Measurements from ENCODE around the gene DUSP1. TPM values are rescaled to one million over a fixed set of nuclear protein-coding genes. Genes with fewer than 3 reads are reported as not detected.

Gene DUSP1
- total and polyA plus RNA-seq, 9 of the 15 experiments (the other 6 are each of a cell fraction or from before 2014, with no cell fraction given) = 2.1 to 14.2 (median 8.5) TPM

GRCh38 chr5:172817664-172818063 is 46.7 kb upstream of the DUSP1 start:
- Histone ChIP-seq H3K9ac (ENCODE audit: insufficient read depth in 1 of 2, low read depth in 2 of 2, low read length in 2 of 2) (peak overlapping the region in 1 of 2 experiments; percentile 13; a peak in 1 of 4 replicates), H3K36me3 (ENCODE audit: control insufficient read depth, insufficient read depth, low read length) (no peaks in the 10 kb centered on the region), H3K27me3 (ENCODE audit: control insufficient read depth in 2 of 2, insufficient read depth in 2 of 2, low read length in 2 of 2) (no peaks in the 10 kb centered on the region), H4K20me1 (replicated peaks; ENCODE audit: control insufficient read depth, insufficient read depth, low read length) (no peaks in the 10 kb centered on the region), H3K27ac (ENCODE audit: extremely low read depth, low read depth, low read length) (no peak overlapping the region), H3K4me2 (ENCODE audit: insufficient read depth, low read length) (no peak overlapping the region), H2AFZ (ENCODE audit: low read depth, low read length) (no peak overlapping the region), H3K4me3 (no peak overlapping the region), H3K79me2 (ENCODE audit: control insufficient read depth, insufficient read depth, low read length) (no peaks in the 10 kb centered on the region), H3K4me1 (replicated peaks in 1 of 2; ENCODE audit: control insufficient read depth in 2 of 2, insufficient read depth in 2 of 2, low read length in 2 of 2) (peaks cover 6 to 23% of the 10 kb centered on the region in 2 experiments; a peak in 4 of 5 replicates), H3K9me3 (replicated peaks; ENCODE audit: control insufficient read depth, insufficient read depth, low read depth, low read length) (no peaks in the 10 kb centered on the region), H3K9me1 (ENCODE audit: control insufficient read depth, insufficient read depth, low read length) (no peaks in the 10 kb centered on the region)
- CTCF ChIA-PET (ENCODE audit: low intra/inter-chr PET ratio) = interaction anchor here (0.6 kb wide), 1 partner anchor 10 kb away, joined by 3 read pairs; no protein-coding TSS in a partner anchor
- no peak for DNase-seq (ENCODE audit: extremely low read depth in 1 of 4, low spot score in 3 of 4)
- BruUV-seq (replicated peaks) = no TSS peak
- 41% methylated on average over 4 of the region's 7 CpGs for WGBS (ENCODE audit: insufficient coverage, low coverage, missing lambda C conversion rate)
- no peak for ATAC-seq
- intact Hi-C loops (cut with micrococcal nuclease) = no loop called here
- POLR2A ChIA-PET = interaction anchor here (0.9 to 1.3 kb wide), 2 partner anchors 46 to 47 kb away, joined by 3 read pairs; no protein-coding TSS in a partner anchor
- in situ Hi-C loops (cut with MboI) = no loop called here
- no peak for FAIRE-seq
- no peak for TF ChIP-seq ZNF280A (IDR thresholded peaks at IDR 0.05; ENCODE audit: low read depth, partially characterized antibody)
- no peak for TF ChIP-seq ZNF354B (CRISPR knock-in tag; IDR thresholded peaks at IDR 0.05)
- no peak for TF ChIP-seq ZNF12 (CRISPR knock-in tag; IDR thresholded peaks at IDR 0.05)
- no peak for TF ChIP-seq ZNF274 (IDR thresholded peaks at IDR 0.05; ENCODE audit: borderline replicate concordance, low read depth, low read length)
- TF ChIP-seq CTBP1 (IDR thresholded peaks at IDR 0.05; ENCODE audit: borderline replicate concordance) = no peak
- no peak for TF ChIP-seq TOE1 (IDR thresholded peaks at IDR 0.05; ENCODE audit: borderline replicate concordance)
- TF ChIP-seq TOE1 (CRISPR knock-in tag; IDR thresholded peaks at IDR 0.05; ENCODE audit: borderline replicate concordance, low read depth) = no peak
- no peak for TF ChIP-seq TCF7L2 (IDR thresholded peaks at IDR 0.05; ENCODE audit: low read depth, low read length)
- TF ChIP-seq ZNF398 (CRISPR knock-in tag; IDR thresholded peaks at IDR 0.05) = no peak
- no peak for TF ChIP-seq SMARCC2 (IDR thresholded peaks at IDR 0.05; ENCODE audit: low read depth)
- no peak for TF ChIP-seq COPS2 (conservative IDR thresholded peaks at IDR 0.05)
- TF ChIP-seq RREB1 (CRISPR knock-in tag; IDR thresholded peaks at IDR 0.05) = no peak
- no peak for TF ChIP-seq ZC3H4 (CRISPR knock-in tag; IDR thresholded peaks at IDR 0.05; ENCODE audit: borderline replicate concordance)
